ENCODE results near the gene GALNT18.
"Not testable (repeated sequence)": the region's sequence is repeated elsewhere in the genome, so short reads cannot be mapped to it uniquely, and the experiment has no call there.

The GALNT18 gene

GRCh38 chr11:11378184-11378940 lies 243.4 kb downstream of the GALNT18 start:
- DNase-seq: no peak

- DNase-seq: no peak
Measured at GRCh38 chr11:11374358-11375148, 247.3 kb downstream of the GALNT18 start.

GRCh38 chr11:11373934-11374333 lies 247.9 kb downstream of the GALNT18 start:
- no peak for DNase-seq

- DNase-seq: no peak
Measured at GRCh38 chr11:11372461-11372860, 249.3 kb downstream of the GALNT18 start.

- DNase-seq: no peak
Measured at GRCh38 chr11:11370962-11371303, 250.9 kb downstream of the GALNT18 start.

- peak; percentile 32 for DNase-seq
Measured at GRCh38 chr11:11370255-11370961, 251.4 kb downstream of the GALNT18 start.

GRCh38 chr11:11366793-11367192 lies 255.0 kb downstream of the GALNT18 start:
- no peak for DNase-seq

GRCh38 chr11:11363674-11364073 lies 258.1 kb downstream of the GALNT18 start:
- DNase-seq: no peak

- no peak for DNase-seq
Measured at GRCh38 chr11:11359611-11360010, 262.2 kb downstream of the GALNT18 start.

GRCh38 chr11:11356842-11357241 lies 265.0 kb downstream of the GALNT18 start:
- no peak for DNase-seq

- not testable (repeated sequence) for DNase-seq
Measured at GRCh38 chr11:11352878-11353277, 268.9 kb downstream of the GALNT18 start, which contains the start of gene CSNK2A3. Gene CSNK2A3, minus strand, starts transcription at chr11:11353250. Its CDS starts 131 bp downstream, at chr11:11353119.

GRCh38 chr11:11351851-11352250 lies 270.0 kb downstream of the GALNT18 start:
- not testable (repeated sequence) for DNase-seq

- no peak for DNase-seq
Measured at GRCh38 chr11:11351042-11351586, 270.7 kb downstream of the GALNT18 start.

GRCh38 chr11:11349870-11350337 lies 271.9 kb downstream of the GALNT18 start:
- peak; percentile 78 for DNase-seq

- peak; percentile 73 for DNase-seq
Measured at GRCh38 chr11:11349106-11349825, 272.5 kb downstream of the GALNT18 start.

- no peak for DNase-seq
Measured at GRCh38 chr11:11348303-11348702, 273.5 kb downstream of the GALNT18 start.

GRCh38 chr11:11347592-11347991 lies 274.2 kb downstream of the GALNT18 start:
- peak; percentile 86 for DNase-seq

GRCh38 chr11:11346303-11346702 lies 275.5 kb downstream of the GALNT18 start:
- no peak for DNase-seq

- DNase-seq: no peak
Measured at GRCh38 chr11:11345099-11345498, 276.7 kb downstream of the GALNT18 start.

GRCh38 chr11:11344045-11344444 lies 277.8 kb downstream of the GALNT18 start:
- no peak for DNase-seq

GRCh38 chr11:11338304-11338703 lies 283.5 kb downstream of the GALNT18 start:
- no peak for DNase-seq

GRCh38 chr11:11336664-11337063 lies 285.1 kb downstream of the GALNT18 start:
- no peak for DNase-seq
